ENCODE results near the gene ADAMTS17.
A peak's percentile ranks its signal among the peaks of the same experiment; 100 is the strongest.

ADAMTS17 gene

GRCh38 chr15:100245855-100246254 is 95.9 kb downstream of the ADAMTS17 start:
- DNase-seq = no peak

DNA sequence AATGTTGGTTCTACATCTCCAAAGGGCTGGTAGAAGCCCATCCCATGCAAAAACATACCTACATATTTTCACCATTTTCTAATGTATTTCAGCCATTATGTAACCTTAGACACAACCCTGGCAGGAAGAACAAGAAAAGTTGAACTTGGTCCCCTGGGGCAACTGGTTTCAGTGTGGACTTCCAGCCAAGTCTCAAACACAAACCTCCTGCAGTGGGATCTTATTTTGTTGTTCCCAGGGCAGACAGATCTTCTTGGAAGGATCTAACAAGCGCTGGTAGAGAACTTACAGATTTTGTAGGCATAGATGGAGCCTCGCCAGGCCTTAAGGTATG is 96.3 kb downstream of the ADAMTS17 start:
- no peak for DNase-seq

DNA sequence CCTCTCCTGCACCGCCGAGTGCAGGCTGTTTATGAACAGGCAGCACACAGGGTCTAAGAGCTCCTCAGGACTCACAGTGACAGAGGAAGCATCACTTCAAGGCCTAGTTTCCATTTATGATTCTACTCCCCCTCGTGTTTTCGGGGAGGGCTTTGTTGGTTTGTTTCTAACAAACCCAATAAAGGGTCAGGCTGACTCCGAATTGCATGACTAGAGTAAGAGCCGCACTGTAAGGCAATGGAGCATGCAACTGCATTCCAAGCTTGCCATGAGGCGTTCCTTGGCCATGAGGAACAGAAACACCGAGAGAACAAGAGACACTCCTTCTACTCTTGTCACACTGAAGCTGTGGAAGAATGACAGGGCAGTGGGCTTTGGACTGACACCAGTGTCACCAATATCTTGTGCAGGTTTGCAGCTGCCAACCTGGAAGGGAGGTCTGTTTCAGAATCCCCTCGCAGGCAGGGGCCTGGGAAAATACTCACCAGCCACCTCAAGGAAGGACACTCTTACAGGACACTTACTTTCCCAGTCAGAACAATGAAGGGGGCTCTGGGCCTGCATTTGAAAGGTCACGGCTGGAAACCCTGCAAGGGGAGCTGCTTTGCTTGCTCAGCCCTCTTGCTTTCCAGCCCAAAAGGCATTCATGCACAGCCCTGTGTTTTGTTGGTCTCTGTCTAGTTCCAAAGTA is 96.8 kb downstream of the ADAMTS17 start:
- DNase-seq = no peak

GRCh38 chr15:100242989-100243388 is 98.8 kb downstream of the ADAMTS17 start:
- DNase-seq = no peak

DNA sequence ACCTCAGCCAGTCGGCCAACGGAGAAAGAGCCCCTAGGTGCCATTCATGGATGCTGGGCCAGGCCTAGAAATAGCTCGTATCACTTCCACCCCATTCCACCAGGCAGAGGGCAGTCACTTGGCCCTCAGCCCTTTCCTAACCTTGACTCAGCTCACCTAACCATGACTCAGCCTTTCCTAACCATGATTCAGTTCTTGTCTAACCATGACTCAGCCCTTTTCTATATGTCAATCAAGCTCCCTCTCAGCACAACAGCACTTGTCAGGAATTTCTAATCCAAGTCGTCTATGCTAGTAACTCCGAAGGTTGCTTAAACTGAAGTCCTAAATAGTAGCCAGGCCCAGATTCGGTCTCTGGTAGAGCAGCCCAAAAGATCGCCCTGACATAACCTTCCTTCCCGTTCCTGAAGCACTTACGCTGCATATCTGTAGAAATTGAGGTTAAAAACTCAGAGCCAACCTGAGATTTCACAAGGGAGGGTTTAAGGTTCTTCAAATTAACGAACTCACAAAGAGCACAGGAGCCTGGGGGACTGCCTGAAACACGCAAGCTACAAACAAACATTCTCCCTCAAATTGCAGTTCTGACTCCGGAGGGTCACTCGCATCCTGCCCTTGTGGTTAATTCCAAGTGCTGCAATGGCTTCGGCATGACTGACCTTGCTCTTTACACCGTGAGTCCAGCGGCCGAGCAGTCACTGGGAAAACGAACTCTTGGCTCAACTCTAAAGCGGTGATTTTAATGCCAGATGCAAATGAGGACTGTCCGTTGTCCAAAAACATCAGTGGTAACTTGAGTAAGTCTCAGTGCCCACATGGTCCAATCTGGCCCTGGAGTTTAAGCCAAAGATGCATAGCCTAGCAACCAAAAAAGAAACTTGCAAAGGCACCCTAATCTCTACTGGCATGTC is 99.9 kb downstream of the ADAMTS17 start:
- no peak for DNase-seq

DNA sequence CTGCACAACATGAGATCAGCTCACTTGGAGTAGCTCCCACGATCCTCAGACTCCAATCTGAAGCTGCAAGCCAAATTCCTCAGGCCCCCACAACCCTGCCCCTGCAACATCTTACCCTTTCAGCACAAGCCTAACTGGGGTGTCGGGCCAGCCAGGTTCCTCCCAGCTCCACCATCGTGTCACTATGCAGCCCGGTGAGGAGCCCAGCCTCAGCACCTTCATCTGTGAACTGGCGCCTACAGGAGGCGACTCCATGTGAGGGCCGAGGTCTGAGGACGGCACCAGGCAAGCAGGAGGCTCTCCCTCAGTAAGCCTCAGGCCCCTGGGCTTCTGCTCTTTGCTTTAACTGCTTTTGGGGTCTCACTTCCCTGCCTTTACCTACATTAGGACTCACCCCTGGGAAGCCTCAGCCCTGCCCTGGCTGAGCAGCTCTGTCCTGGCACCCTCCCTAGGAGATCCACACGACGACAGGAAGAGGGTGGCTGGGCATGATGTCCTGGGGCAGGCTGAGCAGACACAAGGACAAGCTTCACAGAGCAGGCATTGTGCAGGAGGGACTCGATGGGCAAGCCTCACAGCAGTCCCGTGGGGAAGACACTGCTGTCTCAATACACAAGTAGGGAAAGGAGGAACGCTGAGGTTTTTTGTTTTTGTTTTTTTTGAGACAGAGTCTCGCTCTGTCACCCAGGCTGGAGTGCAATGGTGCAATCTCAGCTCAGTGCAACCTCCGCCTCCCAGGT is 104.6 kb downstream of the ADAMTS17 start:
- no peak for DNase-seq

GRCh38 chr15:100235030-100235617 is 106.7 kb downstream of the ADAMTS17 start:
- DNase-seq = no peak

DNA sequence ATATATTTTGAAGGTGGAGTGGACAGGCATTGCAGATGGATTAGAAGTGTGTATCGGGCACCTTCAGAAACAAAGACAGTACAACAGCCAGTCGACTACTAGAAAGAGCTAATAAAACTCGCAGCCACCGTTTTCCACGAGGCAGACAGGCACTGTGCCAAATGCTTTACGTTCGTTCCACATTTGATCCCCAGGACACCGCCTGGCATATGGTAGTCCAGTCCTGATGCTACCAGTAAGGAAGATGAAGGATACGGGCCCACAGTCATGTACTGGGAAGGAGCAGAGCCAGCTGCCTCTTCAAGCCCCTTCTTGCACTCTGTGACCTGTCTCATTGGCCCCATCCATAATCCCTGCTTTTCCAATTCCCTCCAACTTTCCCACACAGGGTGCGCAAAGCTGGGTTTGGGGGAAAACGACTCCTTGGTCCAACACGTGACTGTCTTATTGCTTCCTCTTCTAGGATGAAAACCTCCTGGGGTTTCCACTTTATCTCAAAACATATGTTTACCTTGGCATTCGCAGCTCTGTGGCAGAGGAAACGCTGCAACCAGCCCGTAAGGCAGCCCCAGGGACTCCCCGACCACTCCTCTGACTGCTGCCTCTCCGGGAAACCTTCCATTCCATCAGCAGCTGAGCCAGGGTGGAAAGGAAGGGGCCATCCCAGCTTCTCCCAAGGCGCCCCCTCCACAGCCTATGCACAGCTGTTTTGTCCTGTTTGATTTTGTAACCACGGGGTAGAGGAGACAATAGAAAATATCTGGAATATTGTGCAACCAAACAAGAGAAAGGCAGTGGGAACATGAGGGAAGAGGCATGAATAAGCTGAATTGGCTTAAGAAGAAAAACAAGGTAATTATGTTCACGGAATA is 107.4 kb downstream of the ADAMTS17 start:
- no peak for DNase-seq

- no peak for DNase-seq
These were observed 111.0 kb downstream of the ADAMTS17 start for GRCh38 chr15:100230784-100231183.

DNA sequence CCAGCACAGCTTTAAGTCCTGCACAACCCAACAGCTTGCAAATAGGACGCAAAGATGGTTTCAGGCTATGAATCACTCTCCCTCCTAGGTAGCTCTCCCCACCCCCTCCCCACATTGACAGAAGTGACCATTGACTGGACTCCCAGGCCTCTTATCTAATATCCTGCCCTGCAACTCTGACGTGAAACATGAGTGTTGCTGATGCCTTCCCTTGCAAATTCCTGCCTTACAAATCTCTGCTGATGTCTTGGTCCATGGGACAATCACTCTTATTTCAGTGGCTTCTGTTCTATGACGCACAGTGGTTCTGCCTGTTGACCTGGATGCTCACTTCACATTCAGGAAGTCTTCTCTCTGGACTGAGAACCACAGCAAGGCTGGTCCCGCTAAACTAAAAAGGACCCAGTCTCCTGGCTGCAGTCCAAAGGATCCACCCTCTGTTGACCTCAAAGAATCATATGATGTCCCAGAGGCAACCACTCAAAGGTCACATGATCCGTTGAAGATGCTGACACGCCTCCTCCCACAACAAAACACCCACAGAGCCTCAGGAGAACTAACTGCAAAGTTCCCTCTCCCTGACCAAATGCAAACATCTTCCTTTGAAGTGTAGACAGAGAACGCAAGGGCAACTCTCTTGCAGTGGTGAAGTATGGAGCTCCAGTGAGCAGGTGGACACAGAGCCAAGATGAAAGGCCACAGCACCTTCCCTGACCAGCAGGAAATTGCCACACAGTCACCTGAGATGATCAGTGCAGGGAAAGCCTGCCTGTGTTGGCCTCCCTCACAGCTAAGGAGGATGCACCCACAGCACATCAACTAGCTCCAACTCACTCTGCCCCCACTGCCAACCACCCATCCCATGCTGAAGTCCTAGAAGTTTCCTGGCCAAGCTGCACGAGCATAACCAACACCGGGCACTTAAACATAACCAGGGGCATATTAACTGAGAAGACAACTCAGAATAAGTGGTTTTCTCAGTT is 112.3 kb downstream of the ADAMTS17 start:
- peak; percentile 21 to 37 for DNase-seq

DNA sequence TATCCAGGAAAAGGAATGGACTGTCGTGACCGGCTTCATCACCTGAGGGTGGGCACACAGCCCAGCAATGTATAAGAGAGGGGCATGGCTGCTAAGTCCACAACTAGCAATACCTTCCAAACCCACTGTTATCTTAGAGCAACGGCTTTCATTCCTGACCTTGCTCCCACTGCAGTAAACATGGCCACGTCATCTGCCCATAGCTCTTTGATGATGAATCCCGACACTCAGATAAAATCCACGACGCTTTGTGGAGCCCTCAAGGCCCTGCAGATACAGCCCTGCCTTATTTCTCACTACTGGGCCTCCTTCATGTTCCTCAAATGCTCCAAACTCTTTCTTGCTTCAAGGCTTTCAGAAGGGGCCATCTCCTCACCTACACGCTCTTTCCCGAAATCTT is 114.0 kb downstream of the ADAMTS17 start:
- no peak for DNase-seq

DNA sequence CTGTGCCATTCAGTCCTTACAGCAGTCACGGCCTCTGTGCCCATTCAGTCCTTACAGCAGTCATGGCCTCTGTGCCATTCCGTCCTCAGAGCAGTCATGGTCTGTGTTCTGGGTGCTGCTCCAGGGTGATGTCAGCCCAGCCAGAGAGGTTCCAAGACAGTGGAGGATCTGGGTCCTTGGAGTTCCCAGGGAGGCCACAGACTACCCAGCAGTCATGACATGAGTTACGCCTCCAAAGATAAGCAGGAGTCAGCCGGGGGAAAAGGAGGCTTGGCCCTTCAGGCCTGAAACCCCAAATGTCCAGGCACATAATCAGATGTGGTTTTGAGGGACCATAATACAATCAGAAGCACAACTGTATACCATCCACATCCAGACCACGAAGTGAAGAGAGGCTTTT is 115.7 kb downstream of the ADAMTS17 start:
- no peak for DNase-seq

DNA sequence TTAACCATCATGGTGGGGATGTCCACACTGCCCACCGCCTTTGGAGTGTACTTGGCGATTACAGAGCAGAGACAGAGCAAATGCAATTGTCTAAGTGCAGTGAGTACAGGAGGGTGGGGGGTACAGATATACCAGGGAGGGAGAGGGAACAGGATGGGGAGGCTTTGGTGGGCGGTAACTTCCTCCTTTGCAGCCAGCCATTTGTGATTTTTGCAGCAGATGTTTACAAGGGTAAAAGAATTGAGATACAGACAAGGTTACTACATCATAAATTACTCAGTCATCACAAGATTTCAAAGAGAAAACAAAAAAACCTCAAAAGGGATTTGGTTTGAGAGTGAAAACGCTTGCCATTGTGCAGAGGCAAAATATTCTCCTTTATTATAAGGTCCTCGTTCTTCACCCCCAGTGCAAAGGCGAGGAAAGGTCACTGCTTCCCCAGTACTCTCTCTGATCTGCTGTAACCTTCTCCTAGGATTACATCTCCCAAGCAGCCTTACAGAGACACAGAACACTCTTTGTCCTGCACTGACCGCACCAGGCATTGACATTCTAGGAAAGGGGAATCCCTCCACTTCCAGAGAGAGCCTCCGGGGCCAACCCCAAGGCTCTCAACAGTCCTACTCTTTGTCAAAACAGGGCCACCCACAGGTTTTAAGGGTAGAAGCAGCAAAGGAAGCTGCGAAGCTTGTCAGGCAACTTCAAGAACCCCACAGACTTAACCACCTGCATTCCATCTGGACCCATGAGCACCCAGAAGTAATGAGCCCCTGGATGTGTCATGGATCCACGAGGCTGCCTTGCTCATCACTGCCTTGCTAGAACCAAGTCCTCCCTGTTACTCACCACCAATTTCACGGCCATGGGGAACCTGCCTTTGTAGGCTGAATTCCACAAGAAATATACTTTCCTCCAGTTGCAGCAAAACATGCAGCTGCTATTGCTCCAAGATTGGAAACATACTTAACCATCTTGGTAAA is 117.3 kb downstream of the ADAMTS17 start:
- peak in 1 of 2 donors; percentile 5 for DNase-seq

DNA sequence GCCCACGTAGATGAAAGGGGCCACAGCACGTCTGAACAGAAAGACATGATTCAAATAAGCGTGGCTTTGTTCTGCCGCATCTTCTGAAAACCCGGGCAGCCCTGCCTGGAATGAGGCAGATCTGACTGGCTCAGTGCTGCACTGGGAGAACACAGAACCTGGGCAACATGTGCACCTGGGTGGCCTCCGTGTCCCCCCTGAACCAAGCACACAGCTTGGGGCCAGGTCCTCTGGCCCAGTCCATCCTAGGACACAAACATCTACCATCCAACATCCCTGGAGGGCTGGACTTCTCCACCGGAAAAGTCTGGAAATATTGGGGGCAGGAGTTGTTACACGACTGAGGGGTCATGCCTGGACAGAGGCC is 119.4 kb downstream of the ADAMTS17 start:
- DNase-seq = no peak

GRCh38 chr15:100221471-100222348 is 120.1 kb downstream of the ADAMTS17 start:
- no peak for DNase-seq

- no peak for DNase-seq
These were observed 121.6 kb downstream of the ADAMTS17 start for GRCh38 chr15:100220058-100220768.

DNA sequence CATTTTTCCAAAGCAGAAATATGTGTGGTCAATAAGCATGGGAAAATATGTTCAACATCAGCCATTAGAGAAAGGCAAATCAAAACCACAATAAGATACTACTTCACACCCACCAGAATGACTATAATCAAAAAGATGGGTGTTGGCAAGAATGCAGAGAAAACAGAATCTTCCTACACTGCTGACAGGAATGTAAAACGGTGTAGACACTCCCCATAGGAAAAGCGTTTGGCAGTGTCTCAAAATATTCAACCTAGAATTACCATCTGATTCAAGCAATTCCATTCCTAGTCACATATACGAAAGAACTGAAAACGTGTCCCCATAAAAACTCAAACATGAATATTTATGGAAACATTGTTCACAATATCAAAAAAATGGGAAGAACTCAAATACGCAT is 123.3 kb downstream of the ADAMTS17 start:
- no peak for DNase-seq

- DNase-seq = no peak
These were observed 125.6 kb downstream of the ADAMTS17 start for GRCh38 chr15:100216182-100216581.
